MM.1S (cell line): ENCODE measurements around the gene SLC25A39.
"Not testable (repeated sequence)": the region's sequence is repeated elsewhere in the genome, so short reads cannot be mapped to it uniquely, and the experiment has no call there.

Experiments used
- DNase-seq: peaks from one replicate; pipeline ENCODE4 v3.0.0-alpha.2; 2015
- H2AFZ ChIP-seq: fragments of 300-600 bp; sonication (generic); 2 replicates; pipeline ENCODE4 v1.6.0; 2016; ENCODE audit warnings: antibody characterized with exemption, low read length
- H3F3A ChIP-seq: fragments of 300-600 bp; sonication (generic); 2 replicates; pipeline ENCODE4 v1.6.1; 2016; ENCODE audit warnings: mild to moderate bottlenecking, antibody characterized with exemption, low read length, moderate library complexity, mixed read lengths; ENCODE audit not compliant: insufficient read depth
- H3K27ac ChIP-seq: fragments of 300-600 bp; sonication (generic); 2 replicates; pipeline ENCODE4 v1.5.1; 2016; ENCODE audit warnings: mild to moderate bottlenecking, low read length
- H3K27me3 ChIP-seq: fragments of 300-600 bp; sonication (generic); replicated peaks from 2 replicates; pipeline ENCODE4 v1.6.0; 2016; ENCODE audit warnings: low read length; ENCODE audit not compliant: insufficient read depth
- H3K36me3 ChIP-seq: fragments of 300-600 bp; sonication (generic); replicated peaks from 2 replicates; pipeline ENCODE4 v1.6.1; 2016; ENCODE audit warnings: mild to moderate bottlenecking, low read length, mixed read lengths; ENCODE audit not compliant: insufficient read depth
- H3K4me1 ChIP-seq: fragments of 300-600 bp; sonication (generic); 2 replicates; pipeline ENCODE4 v1.6.1; 2016; ENCODE audit warnings: low read length, mixed read lengths
- H3K4me2 ChIP-seq: fragments of 300-600 bp; sonication (generic); 2 replicates; pipeline ENCODE4 v1.6.0; 2016; ENCODE audit warnings: low read depth, low read length
- H3K4me3 ChIP-seq: fragments of 300-600 bp; sonication (generic); 2 replicates; pipeline ENCODE4 v1.5.1; 2016; ENCODE audit warnings: low read length, mixed read lengths
- H3K79me2 ChIP-seq: fragments of 300-600 bp; sonication (generic); 2 replicates; pipeline ENCODE4 v1.6.1; 2016; ENCODE audit warnings: mixed run types, low read length, mixed read lengths
- H3K9ac ChIP-seq: fragments of 300-600 bp; sonication (generic); 2 replicates; pipeline ENCODE4 v1.6.1; 2016; ENCODE audit warnings: low read length, mixed read lengths
- H3K9me2 ChIP-seq: fragments of 300-600 bp; sonication (generic); replicated peaks from 2 replicates; pipeline ENCODE4 v1.6.1; 2016; ENCODE audit warnings: mild to moderate bottlenecking, low read length, mixed read lengths; ENCODE audit not compliant: insufficient read depth
- H3K9me3 ChIP-seq: fragments of 300-600 bp; sonication (generic); replicated peaks from 2 replicates; pipeline ENCODE4 v1.6.1; 2016; ENCODE audit warnings: mild to moderate bottlenecking, low read length, mixed read lengths; ENCODE audit not compliant: insufficient read depth
- H4K20me1 ChIP-seq: fragments of 300-600 bp; sonication (generic); 2 replicates; pipeline ENCODE4 v1.6.1; 2016; ENCODE audit warnings: mild to moderate bottlenecking, low read length, moderate library complexity, mixed read lengths; ENCODE audit not compliant: insufficient read depth
- EZH2 ChIP-seq: fragments of 300-600 bp; sonication (generic); optimal IDR thresholded peaks from 2 replicates; pipeline ENCODE3; 2017; ENCODE audit warnings: low read depth, mild to moderate bottlenecking, antibody characterized with exemption, low read length, mixed read lengths
- EZH2phosphoT487 ChIP-seq: fragments of 300-600 bp; sonication (generic); IDR thresholded peaks from 2 replicates; pipeline ENCODE4 v1.6.1; 2018; ENCODE audit warnings: antibody characterized with exemption, low read length
- TF ChIP-seq, protein P1 (sequence below): fragments of 300-600 bp; sonication (generic); IDR thresholded peaks from 2 replicates; pipeline ENCODE4 v1.5.1; 2016; ENCODE audit warnings: antibody characterized with exemption, low read length, mixed read lengths

Gene SLC25A39

GRCh38 chr17:44345454-44346026 is 20.9 kb upstream of the SLC25A39 start:
- Histone ChIP-seq H3K4me1 (peaks cover 18% of the 10 kb centered on the region), H3K36me3 (no peaks in the 10 kb centered on the region), H3K27me3 (no peaks in the 10 kb centered on the region), H3K9me3 (no peaks in the 10 kb centered on the region), H3K27ac (no peak overlapping the region), H3K4me2 (peak overlapping the region; percentile 81), H3F3A (no peaks in the 10 kb centered on the region; the same call in 1 of the 2 replicates), H2AFZ (peak overlapping the region; percentile 55), H3K9ac (peak overlapping the region; percentile 21; the same call in 1 of the 2 replicates), H3K9me2 (no peaks in the 10 kb centered on the region), H3K79me2 (no peaks in the 10 kb centered on the region), H3K4me3 (peak overlapping the region; percentile 74), H4K20me1 (no peaks in the 10 kb centered on the region)
- DNase-seq: peak; percentile 50
- no peak for TF ChIP-seq EZH2
- TF ChIP-seq, protein P1, sequence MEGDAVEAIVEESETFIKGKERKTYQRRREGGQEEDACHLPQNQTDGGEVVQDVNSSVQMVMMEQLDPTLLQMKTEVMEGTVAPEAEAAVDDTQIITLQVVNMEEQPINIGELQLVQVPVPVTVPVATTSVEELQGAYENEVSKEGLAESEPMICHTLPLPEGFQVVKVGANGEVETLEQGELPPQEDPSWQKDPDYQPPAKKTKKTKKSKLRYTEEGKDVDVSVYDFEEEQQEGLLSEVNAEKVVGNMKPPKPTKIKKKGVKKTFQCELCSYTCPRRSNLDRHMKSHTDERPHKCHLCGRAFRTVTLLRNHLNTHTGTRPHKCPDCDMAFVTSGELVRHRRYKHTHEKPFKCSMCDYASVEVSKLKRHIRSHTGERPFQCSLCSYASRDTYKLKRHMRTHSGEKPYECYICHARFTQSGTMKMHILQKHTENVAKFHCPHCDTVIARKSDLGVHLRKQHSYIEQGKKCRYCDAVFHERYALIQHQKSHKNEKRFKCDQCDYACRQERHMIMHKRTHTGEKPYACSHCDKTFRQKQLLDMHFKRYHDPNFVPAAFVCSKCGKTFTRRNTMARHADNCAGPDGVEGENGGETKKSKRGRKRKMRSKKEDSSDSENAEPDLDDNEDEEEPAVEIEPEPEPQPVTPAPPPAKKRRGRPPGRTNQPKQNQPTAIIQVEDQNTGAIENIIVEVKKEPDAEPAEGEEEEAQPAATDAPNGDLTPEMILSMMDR: peak; percentile 63

- Histone ChIP-seq H3K27me3 (no peaks in the 10 kb centered on the region), H3K79me2 (no peaks in the 10 kb centered on the region), H3F3A (no peaks in the 10 kb centered on the region; the same call in 1 of the 2 replicates), H3K4me2 (peak within 1 kb of the TSS; percentile 81), H4K20me1 (no peaks in the 10 kb centered on the region), H3K4me3 (peak within 1 kb of the TSS; percentile 74), H3K4me1 (peaks cover 18% of the 10 kb centered on the region), H3K9me2 (no peaks in the 10 kb centered on the region), H3K9ac (peak within 1 kb of the TSS; percentile 21; the same call in 1 of the 2 replicates), H3K27ac (no peak within 1 kb of the TSS), H3K36me3 (no peaks in the 10 kb centered on the region), H2AFZ (peak within 1 kb of the TSS; percentile 55), H3K9me3 (no peaks in the 10 kb centered on the region)
- DNase-seq: peak; percentile 94
- no peak for TF ChIP-seq EZH2
- TF ChIP-seq, protein P1: no peak
- no peak for TF ChIP-seq EZH2phosphoT487
Measured at GRCh38 chr17:44344939-44345453, 20.4 kb upstream of the SLC25A39 start, which contains the start of gene GRN. Gene GRN (plus strand): TSS chr17:44345302. CDS start chr17:44349165, 3,863 bp downstream.

DNA sequence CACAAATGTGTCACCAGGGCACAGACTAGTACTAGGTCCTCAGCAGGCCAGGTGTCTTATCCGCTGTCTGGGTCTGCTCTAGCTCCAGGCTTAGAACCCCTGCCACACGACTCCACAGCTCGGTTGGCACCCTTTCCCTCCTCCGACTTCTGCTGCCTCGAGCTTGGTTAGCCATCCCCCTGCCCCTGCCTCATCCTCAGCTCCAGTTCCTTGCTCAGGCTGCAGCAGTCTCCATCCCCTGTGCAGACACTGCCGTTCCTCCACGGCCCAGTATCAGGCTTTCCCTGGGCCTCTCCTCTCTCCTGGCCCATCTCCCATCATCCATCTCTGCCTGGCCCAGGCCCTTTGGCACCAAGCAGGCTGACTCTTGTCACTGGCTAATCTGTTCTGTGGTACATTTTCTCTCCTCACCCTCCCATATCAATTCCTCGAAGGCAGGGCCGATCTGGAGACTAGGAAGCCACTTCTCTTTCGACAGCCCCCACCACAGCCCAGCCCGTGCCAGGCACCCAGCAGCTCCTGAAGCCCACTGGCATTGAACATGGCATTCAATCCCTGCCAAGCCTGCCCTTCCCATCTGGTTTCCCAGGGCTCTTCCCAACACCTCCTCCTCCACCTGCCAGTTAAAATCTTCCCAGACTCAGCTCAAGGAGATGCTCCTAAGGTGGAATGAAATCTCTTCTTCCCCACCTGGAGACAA is 19.0 kb upstream of the SLC25A39 start:
- Histone ChIP-seq H3K4me2 (no peak overlapping the region), H3K36me3 (no peaks in the 10 kb centered on the region), H3K27me3 (no peaks in the 10 kb centered on the region), H2AFZ (no peak overlapping the region), H3F3A (no peaks in the 10 kb centered on the region; the same call in 1 of the 2 replicates), H4K20me1 (no peaks in the 10 kb centered on the region), H3K4me3 (no peak overlapping the region), H3K79me2 (no peaks in the 10 kb centered on the region), H3K9me3 (no peaks in the 10 kb centered on the region), H3K27ac (no peak overlapping the region), H3K9ac (no peak overlapping the region), H3K9me2 (no peaks in the 10 kb centered on the region), H3K4me1 (peaks cover 15% of the 10 kb centered on the region)
- no peak for DNase-seq
- TF ChIP-seq EZH2: no peak
- TF ChIP-seq, protein P1: no peak
- TF ChIP-seq EZH2phosphoT487: no peak

DNA sequence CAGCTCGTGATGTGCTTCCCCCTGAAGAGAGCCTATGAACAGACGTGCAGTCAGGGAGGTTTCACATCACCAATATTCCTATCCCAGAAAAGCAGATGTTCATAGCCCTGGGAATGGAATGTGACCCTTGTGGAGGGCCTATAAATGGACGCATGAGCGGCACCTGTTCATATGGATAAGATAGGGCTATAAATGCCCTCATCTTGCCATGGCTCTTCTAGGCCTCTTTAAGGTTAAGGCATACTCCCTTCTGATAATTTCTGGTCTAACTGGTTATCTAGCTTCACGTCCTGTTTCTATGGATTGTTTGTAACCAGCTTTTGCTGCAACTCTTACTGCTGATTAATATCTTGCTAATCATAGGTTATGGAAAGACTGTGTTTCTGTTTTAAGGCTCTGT is 15.9 kb upstream of the SLC25A39 start:
- not testable (repeated sequence) for H3K4me3 ChIP-seq, H2AFZ ChIP-seq, DNase-seq, H3F3A ChIP-seq, H3K27ac ChIP-seq, H3K9me2 ChIP-seq, H3K9me3 ChIP-seq, H3K4me2 ChIP-seq, H3K79me2 ChIP-seq, H3K36me3 ChIP-seq, H4K20me1 ChIP-seq, H3K9ac ChIP-seq, H3K4me1 ChIP-seq, H3K27me3 ChIP-seq
